MCF 10A (cell line): ENCODE results near the gene PPP2R2C. TPM values are rescaled to one million over a fixed set of nuclear protein-coding genes. Genes with fewer than 3 reads are reported as not detected.

Source experiments
- BruUV-seq: library from RNA; stranded (reverse); fragments of 400-500 nt; replicated peaks from 2 replicates; lab custom pipeline; 2021; lab: Mats Ljungman, UMichigan
- CTCF ChIA-PET: fragments of 300-600 bp; sonication (Branson Sonifier 250); formaldehyde crosslinking; extraction: SDS; loops from one replicate; lab custom pipeline; 2021; ENCODE audit warnings: antibody characterized with exemption, inconsistent platforms; lab: Yijun Ruan, JAX
- POLR2A ChIA-PET: fragments of 300-600, 350-650 bp; sonication (Branson Sonifier 250); formaldehyde crosslinking; extraction: SDS; loops from one replicate; lab custom pipeline; 2020; ENCODE audit warnings: antibody characterized with exemption, inconsistent platforms; lab: Yijun Ruan, JAX
- DNase-seq: peaks from one replicate; pipeline ENCODE4 v3.0.0-alpha.2; 2018; ENCODE audit not compliant: unreplicated experiment
- H3K27ac Mint-ChIP-seq: one replicate; pipeline ENCODE4 v1.8.0; 2022; ENCODE audit warnings: mild to moderate bottlenecking, low read depth, mixed read lengths; ENCODE audit not compliant: unreplicated experiment
- H3K27me3 Mint-ChIP-seq: one replicate; pipeline ENCODE4 v1.8.0; 2022; ENCODE audit warnings: mixed read lengths; ENCODE audit not compliant: insufficient read depth, unreplicated experiment
- H3K36me3 Mint-ChIP-seq: one replicate; pipeline ENCODE4 v1.8.0; 2022; ENCODE audit warnings: mild to moderate bottlenecking, moderate library complexity, mixed read lengths; ENCODE audit not compliant: insufficient read depth, unreplicated experiment
- H3K4me1 Mint-ChIP-seq: one replicate; pipeline ENCODE4 v1.8.0; 2022; ENCODE audit warnings: mixed read lengths; ENCODE audit not compliant: insufficient read depth, unreplicated experiment
- H3K4me3 Mint-ChIP-seq: one replicate; pipeline ENCODE4 v1.8.0; 2022; ENCODE audit warnings: mild to moderate bottlenecking, moderate library complexity, mixed read lengths; ENCODE audit not compliant: unreplicated experiment
- H3K9me3 Mint-ChIP-seq: one replicate; pipeline ENCODE4 v1.8.0; 2022; ENCODE audit warnings: mixed read lengths; ENCODE audit not compliant: unreplicated experiment
- CTCF ChIP-seq: fragments of 200-600 bp; IDR thresholded peaks from one replicate; pipeline ENCODE4 v1.8.0; 2022; ENCODE audit warnings: antibody characterized with exemption, mild to moderate bottlenecking; ENCODE audit not compliant: unreplicated experiment
- intact Hi-C: fragments of 100-400 bp; cut with micrococcal nuclease; formaldehyde crosslinking; loops from 2 replicates; pipeline ENCODE4 v1.14.1; 2022
- total RNA-seq: library from RNA; stranded (reverse); gene quantifications from 2 replicates; pipeline ENCODE4 v1.2.3, GENCODE V29; 2022

The PPP2R2C gene
- total RNA-seq, 1 experiment from 2014 or later: 3.6 TPM

GRCh38 chr4:6365545-6366086, 106.8 kb downstream of the PPP2R2C start:
- Mint-ChIP-seq H3K9me3 (no peaks in the 10 kb centered on the region), H3K4me3 (no peak overlapping the region), H3K36me3 (no peaks in the 10 kb centered on the region), H3K4me1 (no peaks in the 10 kb centered on the region), H3K27me3 (peaks cover 16% of the 10 kb centered on the region), H3K27ac (no peak overlapping the region)
- POLR2A ChIA-PET: no interaction called here
- no TSS peak for BruUV-seq
- intact Hi-C loops: no loop called here
- CTCF ChIA-PET: interaction anchor here (1.3 kb wide), 1 partner anchor 8 kb away, joined by 4 read pairs; no protein-coding TSS in a partner anchor
- DNase-seq: no peak
- TF ChIP-seq CTCF: no peak

- CTCF ChIA-PET: interaction anchor here (0.7 to 1.3 kb wide), 3 partner anchors 9 to 182 kb away, joined by 3 to 4 read pairs (median 4); no protein-coding TSS in a partner anchor
- peaks cover 16% of the 10 kb centered on the region for H3K27me3 Mint-ChIP-seq
- POLR2A ChIA-PET: no interaction called here
- no peak overlapping the region for H3K4me3 Mint-ChIP-seq
- intact Hi-C loops: no loop called here
- no peaks in the 10 kb centered on the region for H3K9me3 Mint-ChIP-seq
- no peak for TF ChIP-seq CTCF
- BruUV-seq: no TSS peak
- DNase-seq: no peak
- no peaks in the 10 kb centered on the region for H3K4me1 Mint-ChIP-seq
- H3K27ac Mint-ChIP-seq: no peak overlapping the region
- H3K36me3 Mint-ChIP-seq: no peaks in the 10 kb centered on the region
These were observed 107.8 kb downstream of the PPP2R2C start for GRCh38 chr4:6364581-6364980.

- no peaks in the 10 kb centered on the region for H3K4me1 Mint-ChIP-seq
- no peaks in the 10 kb centered on the region for H3K36me3 Mint-ChIP-seq
- no peaks in the 10 kb centered on the region for H3K9me3 Mint-ChIP-seq
- ChIA-PET CTCF (interaction anchor here (0.5 to 1.3 kb wide), 6 partner anchors 9 to 182 kb away, joined by 3 to 6 read pairs (median 4); no protein-coding TSS in a partner anchor), POLR2A (no interaction called here)
- H3K27me3 Mint-ChIP-seq: peaks cover 16% of the 10 kb centered on the region
- no peak overlapping the region for H3K4me3 Mint-ChIP-seq
- DNase-seq: no peak
- intact Hi-C loops: no loop called here
- TF ChIP-seq CTCF: no peak
- no peak overlapping the region for H3K27ac Mint-ChIP-seq
- BruUV-seq: no TSS peak
These were observed 108.3 kb downstream of the PPP2R2C start for GRCh38 chr4:6364146-6364545.

GRCh38 chr4:6362896-6363295, 109.5 kb downstream of the PPP2R2C start:
- Mint-ChIP-seq H3K27ac (no peak overlapping the region), H3K9me3 (no peaks in the 10 kb centered on the region), H3K27me3 (peaks cover 3% of the 10 kb centered on the region), H3K36me3 (no peaks in the 10 kb centered on the region), H3K4me1 (no peaks in the 10 kb centered on the region), H3K4me3 (no peak overlapping the region)
- intact Hi-C loops: no loop called here
- ChIA-PET CTCF (no interaction called here), POLR2A (no interaction called here)
- TF ChIP-seq CTCF: no peak
- peak; percentile 47 for DNase-seq
- BruUV-seq: no TSS peak
